OCI-LY1 (cell line): ENCODE data around the gene ASB6.

ENCODE experiments used
- H2AFZ ChIP-seq: fragments of 200-600 bp; sonication (generic), shearing (Covaris generic); 2 replicates; pipeline ENCODE4 v1.6.0; 2014; ENCODE audit warnings: antibody characterized with exemption, mild to moderate bottlenecking, low read length
- H3F3A ChIP-seq: fragments of 200-600 bp; sonication (generic), shearing (Covaris generic); 2 replicates; pipeline ENCODE4 v1.6.0; 2014; ENCODE audit warnings: mild to moderate bottlenecking, antibody characterized with exemption, low read length, moderate library complexity; ENCODE audit not compliant: insufficient read depth
- H3K27ac ChIP-seq: fragments of 200-600 bp; sonication (generic); 2 replicates; pipeline ENCODE4 v1.5.1; 2014; ENCODE audit warnings: low read length, mixed run types, mild to moderate bottlenecking, low read depth; ENCODE audit not compliant: poor library complexity, severe bottlenecking
- H3K27me3 ChIP-seq: fragments of 200-600 bp; sonication (generic); 2 replicates; pipeline ENCODE4 v1.6.0; 2014; ENCODE audit warnings: antibody characterized with exemption, mild to moderate bottlenecking, low read length, moderate library complexity; ENCODE audit not compliant: insufficient read depth
- H3K36me3 ChIP-seq: fragments of 200-600 bp; sonication (generic); 2 replicates; pipeline ENCODE4 v1.6.1; 2014; ENCODE audit warnings: mild to moderate bottlenecking, antibody characterized with exemption, low read length, moderate library complexity, mixed read lengths; ENCODE audit not compliant: insufficient read depth
- H3K4me1 ChIP-seq: fragments of 200-600 bp; sonication (generic); 2 replicates; pipeline ENCODE4 v1.5.1; 2014; ENCODE audit warnings: mild to moderate bottlenecking, low read length, moderate library complexity; ENCODE audit not compliant: insufficient read depth, severe bottlenecking
- H3K4me2 ChIP-seq: fragments of 200-600 bp; sonication (generic), shearing (Covaris generic); 2 replicates; pipeline ENCODE4 v1.6.1; 2014; ENCODE audit warnings: low read length
- H3K4me3 ChIP-seq: fragments of 200-600 bp; sonication (generic); 2 replicates; pipeline ENCODE4 v1.5.1; 2014; ENCODE audit warnings: low read length, low read depth, mild to moderate bottlenecking, mixed read lengths; ENCODE audit not compliant: poor library complexity, severe bottlenecking
- H3K79me2 ChIP-seq: fragments of 200-600 bp; shearing (Covaris generic); 2 replicates; pipeline ENCODE4 v1.6.1; 2016; ENCODE audit warnings: mixed run types, low read length, mixed read lengths; ENCODE audit not compliant: insufficient read depth
- H3K9ac ChIP-seq: fragments of 200-600 bp; sonication (generic), shearing (Covaris generic); 2 replicates; pipeline ENCODE4 v1.6.1; 2014; ENCODE audit warnings: mild to moderate bottlenecking, low read length, mixed read lengths
- H3K9me2 ChIP-seq: fragments of 200-600 bp; sonication (generic), shearing (Covaris generic); 2 replicates; pipeline ENCODE4 v1.6.1; 2014; ENCODE audit warnings: low read depth, mild to moderate bottlenecking, low read length, mixed read lengths
- H3K9me3 ChIP-seq: fragments of 200-600 bp; shearing (Covaris generic); 2 replicates; pipeline ENCODE4 v1.6.1; 2014; ENCODE audit warnings: low read length, mixed read lengths
- H4K20me1 ChIP-seq: fragments of 200-600 bp; sonication (generic), shearing (Covaris generic); 2 replicates; pipeline ENCODE4 v1.6.0; 2016; ENCODE audit warnings: mild to moderate bottlenecking, low read length; ENCODE audit not compliant: insufficient read depth
- CTCF ChIP-seq: fragments of 200-600 bp; sonication (generic), shearing (Covaris generic); IDR thresholded peaks from 2 replicates; pipeline ENCODE4 v1.5.1; 2017; ENCODE audit warnings: mild to moderate bottlenecking, antibody characterized with exemption, low read length, moderate library complexity, mixed read lengths
- EZH2 ChIP-seq: fragments of 200-600 bp; sonication (generic), shearing (Covaris generic); IDR thresholded peaks from 2 replicates; pipeline ENCODE4 v1.8.0; 2017; ENCODE audit warnings: borderline replicate concordance, mixed run types, mild to moderate bottlenecking, antibody characterized with exemption, low read length, moderate library complexity, mixed read lengths

Gene ASB6

GRCh38 chr9:129655154-129655553 is 13.2 kb upstream of the ASB6 start:
- Histone ChIP-seq H3K9me2 (no peaks in the 10 kb centered on the region), H3K79me2 (no peaks in the 10 kb centered on the region), H3K4me3 (no peak overlapping the region), H3K9me3 (no peaks in the 10 kb centered on the region), H4K20me1 (no peaks in the 10 kb centered on the region), H2AFZ (no peak overlapping the region), H3K9ac (no peak overlapping the region), H3K4me2 (no peak overlapping the region), H3K27me3 (0 out of 2 replicates have a peak, but pooled peaks cover 3% of the 10 kb centered on the region), H3K36me3 (no peaks in the 10 kb centered on the region), H3K4me1 (no peaks in the 10 kb centered on the region), H3K27ac (no peak overlapping the region), H3F3A (no peaks in the 10 kb centered on the region)
- no peak for TF ChIP-seq EZH2
- no peak for TF ChIP-seq CTCF

GRCh38 chr9:129654554-129655040 is 12.6 kb upstream of the ASB6 start:
- Histone ChIP-seq H3K79me2 (no peaks in the 10 kb centered on the region), H3K27me3 (0 out of 2 replicates have a peak, but pooled peaks cover 3% of the 10 kb centered on the region), H3K9ac (no peak overlapping the region), H4K20me1 (no peaks in the 10 kb centered on the region), H3K4me3 (no peak overlapping the region), H3K36me3 (no peaks in the 10 kb centered on the region), H3K9me2 (no peaks in the 10 kb centered on the region), H3K9me3 (no peaks in the 10 kb centered on the region), H2AFZ (no peak overlapping the region), H3K4me2 (no peak overlapping the region), H3K4me1 (no peaks in the 10 kb centered on the region), H3F3A (no peaks in the 10 kb centered on the region), H3K27ac (no peak overlapping the region)
- TF ChIP-seq CTCF: no peak
- TF ChIP-seq EZH2: no peak

GRCh38 chr9:129653823-129654553 is 12.0 kb upstream of the ASB6 start:
- Histone ChIP-seq H3K9me2 (no peaks in the 10 kb centered on the region), H2AFZ (no peak overlapping the region), H3K27me3 (no peaks in the 10 kb centered on the region), H3K79me2 (no peaks in the 10 kb centered on the region), H3K4me1 (no peaks in the 10 kb centered on the region), H4K20me1 (no peaks in the 10 kb centered on the region), H3K27ac (no peak overlapping the region), H3K9me3 (no peaks in the 10 kb centered on the region), H3K9ac (no peak overlapping the region), H3F3A (no peaks in the 10 kb centered on the region), H3K4me2 (no peak overlapping the region), H3K36me3 (no peaks in the 10 kb centered on the region), H3K4me3 (no peak overlapping the region)
- TF ChIP-seq CTCF (no peak), EZH2 (no peak)
